Stimulated activated CD8-positive, alpha-beta memory T cell treated with anti-CD3 and anti-CD28 coated beads, Interleukin-15, amount 100 ng/mL, for 48 hours (primary cell): ENCODE results near the gene AHI1.
"Not testable (repeated sequence)": the region's sequence is repeated elsewhere in the genome, so short reads cannot be mapped to it uniquely, and the experiment has no call there.

ENCODE experiments used
- DNase-seq, 2 donors: peaks; one replicate each; pipeline ENCODE4 v3.0.0-alpha.2; 2020; ENCODE audit warnings: low read depth in 2 of 2

Gene AHI1

GRCh38 chr6:135395136-135395535, 102.4 kb downstream of the AHI1 start:
- DNase-seq: no peak

- DNase-seq: no peak
Observed at GRCh38 chr6:135393289-135393688, 104.3 kb downstream of the AHI1 start.

GRCh38 chr6:135390458-135390857, 107.1 kb downstream of the AHI1 start:
- DNase-seq: no peak

DNA sequence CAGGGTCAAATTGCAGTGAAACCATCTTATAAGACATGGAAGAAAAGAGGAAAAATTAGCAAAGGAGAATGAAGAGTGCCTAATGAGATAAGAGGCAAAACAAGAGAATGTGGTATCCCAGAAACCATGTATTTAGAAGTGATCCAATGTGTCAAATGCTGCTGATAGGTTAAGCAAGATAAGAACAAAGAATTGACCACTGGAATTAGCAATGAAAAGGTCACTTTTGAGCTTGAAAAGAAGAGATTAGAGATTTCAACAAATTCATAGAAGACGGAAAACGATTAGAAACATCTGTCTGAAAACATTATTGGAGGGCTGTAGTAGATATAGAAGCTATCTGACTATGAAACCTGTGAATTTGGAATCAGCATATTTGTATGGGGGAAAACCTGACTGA, 112.2 kb downstream of the AHI1 start:
- DNase-seq: no peak

- DNase-seq: no peak
Observed at GRCh38 chr6:135383766-135384165, 113.8 kb downstream of the AHI1 start.

DNA sequence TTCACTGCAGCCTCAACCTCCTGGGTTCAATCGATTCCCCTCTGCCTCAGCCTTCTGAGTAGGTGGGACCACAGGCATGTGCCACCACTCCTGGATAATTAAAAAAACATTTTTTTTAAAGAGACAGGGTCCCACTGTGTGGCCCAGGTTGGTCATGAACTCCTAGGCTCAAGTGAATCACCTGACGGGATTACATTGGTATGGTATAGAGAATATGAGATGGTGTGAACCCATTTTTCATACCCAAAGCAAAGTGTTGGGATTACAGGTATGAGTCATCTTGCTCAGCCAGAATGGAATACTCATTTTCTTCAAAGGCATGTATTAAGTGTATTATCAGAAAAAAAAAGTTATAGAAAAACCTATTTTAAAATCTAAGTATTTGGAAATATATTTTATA, 114.2 kb downstream of the AHI1 start:
- no peak for DNase-seq

DNA sequence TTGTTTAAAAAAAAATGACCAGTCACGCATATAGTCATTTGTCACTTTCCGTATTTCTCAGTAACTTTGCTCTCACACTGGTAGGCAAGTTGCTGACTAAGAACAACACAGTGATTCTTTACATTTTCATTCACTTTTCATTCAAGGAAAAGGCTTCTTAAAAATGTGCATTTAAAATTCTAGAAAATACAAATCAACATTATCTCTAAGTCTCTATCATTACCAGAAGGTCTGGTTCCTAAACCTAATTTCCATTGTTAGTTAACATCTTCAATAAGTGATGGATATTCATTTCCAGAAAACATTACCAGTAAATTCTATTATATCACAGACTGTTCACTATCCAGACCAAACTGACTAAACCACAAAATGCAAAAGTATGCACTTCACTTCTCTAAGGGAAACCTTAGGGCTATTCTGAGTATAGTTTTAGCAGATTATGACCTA, 115.3 kb downstream of the AHI1 start:
- no peak for DNase-seq

- no peak for DNase-seq
Observed at GRCh38 chr6:135380793-135381192, 116.7 kb downstream of the AHI1 start.

- DNase-seq: no peak
Observed at GRCh38 chr6:135379647-135380046, 117.9 kb downstream of the AHI1 start.

GRCh38 chr6:135372758-135373157, 124.8 kb downstream of the AHI1 start:
- DNase-seq: no peak

GRCh38 chr6:135363622-135364021, 133.9 kb downstream of the AHI1 start:
- not testable (repeated sequence) for DNase-seq

DNA sequence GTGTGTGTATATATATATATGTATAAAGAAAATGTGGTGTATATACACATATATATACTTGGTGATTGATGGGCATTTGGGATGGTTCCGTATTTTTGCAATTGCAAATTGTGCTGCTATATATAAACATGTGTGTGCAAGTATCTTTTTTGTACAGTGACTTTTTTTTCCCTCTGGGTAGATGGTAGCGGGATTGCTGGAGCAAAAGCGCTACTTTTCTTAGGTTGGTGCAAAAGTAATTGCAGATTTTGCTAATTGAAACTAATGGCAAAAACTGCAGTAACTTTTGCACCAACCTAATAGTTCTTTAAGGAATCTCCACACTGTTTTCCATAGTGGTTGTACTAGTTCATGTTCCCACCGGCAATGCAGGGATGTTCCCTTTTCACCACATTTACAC, 135.4 kb downstream of the AHI1 start:
- DNase-seq: no peak

- no peak for DNase-seq
Observed at GRCh38 chr6:135360222-135360621, 137.3 kb downstream of the AHI1 start.

- no peak for DNase-seq
Observed at GRCh38 chr6:135358985-135359384, 138.6 kb downstream of the AHI1 start.

DNA sequence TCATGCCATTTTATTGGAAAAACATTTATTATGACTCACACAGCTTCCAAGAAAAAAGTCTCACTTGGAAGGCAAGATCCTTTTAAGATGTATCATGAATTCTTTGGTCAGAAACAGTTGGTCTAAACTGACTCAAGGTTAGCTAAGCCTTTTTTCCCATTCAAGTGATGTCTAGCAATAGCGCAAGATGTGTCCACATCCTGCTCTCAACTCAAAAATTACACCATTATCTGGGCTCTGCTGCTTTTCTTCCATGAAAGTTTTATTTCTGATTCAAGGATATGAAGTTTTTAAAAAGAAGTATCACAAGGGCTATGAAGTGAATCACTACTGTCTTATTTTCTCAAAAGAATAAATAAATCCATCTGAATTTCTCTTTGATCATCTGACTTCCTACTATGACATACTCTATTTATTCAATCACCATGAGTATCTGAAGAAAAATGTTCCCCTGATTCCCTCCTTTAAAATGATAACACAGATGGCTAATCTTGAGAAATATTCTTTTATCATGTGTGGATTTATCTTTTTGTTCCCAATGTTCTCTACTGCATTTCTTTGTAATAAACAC, 139.2 kb downstream of the AHI1 start:
- no peak for DNase-seq

DNA sequence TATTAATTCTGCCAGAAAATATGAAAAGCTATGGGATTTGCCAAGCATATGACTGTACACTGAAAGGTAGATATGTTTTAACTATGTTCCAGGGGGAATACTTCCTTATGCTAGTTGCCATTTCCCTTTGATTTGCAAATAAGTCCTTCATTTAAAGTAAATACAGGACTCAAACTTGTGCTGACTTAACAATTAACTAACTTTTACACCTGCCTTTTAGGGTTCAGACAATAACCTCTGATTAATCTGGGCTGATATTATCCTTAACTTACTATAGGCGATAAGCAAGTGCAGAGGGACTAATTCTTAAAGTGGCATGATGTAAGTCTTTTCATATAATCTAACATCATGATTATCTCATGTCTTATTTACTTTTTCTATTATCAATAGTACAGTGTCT, 143.1 kb downstream of the AHI1 start:
- no peak for DNase-seq

- no peak for DNase-seq
Observed at GRCh38 chr6:135353113-135353512, 144.4 kb downstream of the AHI1 start.

DNA sequence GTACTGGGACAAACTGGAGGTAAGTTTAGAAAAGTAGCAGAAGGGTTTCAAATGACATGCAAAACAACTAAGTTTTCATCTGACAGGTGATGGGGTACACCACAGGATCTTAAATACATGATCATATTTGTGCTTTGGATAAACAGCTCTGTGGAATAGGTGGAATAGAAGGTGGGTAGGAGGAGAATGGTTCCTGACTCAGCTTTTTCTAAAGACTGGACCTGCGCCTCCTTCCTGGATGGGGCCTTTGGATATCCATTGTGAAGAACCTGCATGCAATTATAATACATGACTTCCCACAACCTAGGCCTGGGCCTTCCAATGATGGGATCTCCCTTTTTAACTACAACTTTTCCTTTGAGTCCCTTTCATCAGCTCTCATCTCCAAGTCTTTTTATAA, 145.9 kb downstream of the AHI1 start:
- DNase-seq: no peak

DNA sequence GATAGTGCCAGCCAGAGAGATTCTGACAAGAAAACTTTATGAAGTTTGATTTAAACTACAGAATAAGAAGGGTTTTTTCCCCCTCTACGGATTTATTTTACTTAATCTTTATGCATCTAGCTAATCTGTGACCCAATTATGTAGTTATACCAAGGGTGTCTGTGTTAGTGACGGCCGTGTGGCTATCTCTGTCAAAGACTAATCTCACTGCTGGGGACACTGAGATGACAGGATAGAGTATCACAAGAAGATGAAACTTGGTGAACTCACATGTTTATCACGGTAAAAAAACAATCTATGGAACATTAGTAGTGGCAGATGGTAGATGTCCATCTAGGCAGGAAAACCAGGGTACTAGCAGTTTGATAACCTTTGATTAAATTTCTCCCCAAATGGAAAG, 149.7 kb downstream of the AHI1 start:
- no peak for DNase-seq

- DNase-seq: no peak
Observed at GRCh38 chr6:135346747-135347146, 150.8 kb downstream of the AHI1 start.

GRCh38 chr6:135344526-135344925, 153.0 kb downstream of the AHI1 start:
- DNase-seq: no peak

DNA sequence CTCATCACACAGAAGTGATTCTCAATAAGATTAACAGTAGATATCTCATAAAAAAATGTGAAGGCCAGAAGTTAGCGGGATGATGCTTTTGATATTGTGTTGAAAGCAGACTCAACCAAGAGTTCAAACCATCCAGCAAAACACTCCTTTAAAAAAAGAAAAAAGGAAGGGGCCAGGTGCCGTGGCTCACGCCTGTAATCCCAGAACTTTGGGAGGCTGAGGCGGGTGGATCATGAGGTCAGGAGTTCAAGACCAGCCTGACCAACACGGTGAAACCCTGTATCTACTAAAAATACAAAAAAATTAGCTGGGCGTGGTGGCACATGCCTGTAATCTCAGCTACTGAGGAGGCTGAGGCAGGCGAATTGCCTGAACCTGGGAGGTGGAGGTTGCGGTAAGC, 157.6 kb downstream of the AHI1 start:
- not testable (repeated sequence) for DNase-seq

DNA sequence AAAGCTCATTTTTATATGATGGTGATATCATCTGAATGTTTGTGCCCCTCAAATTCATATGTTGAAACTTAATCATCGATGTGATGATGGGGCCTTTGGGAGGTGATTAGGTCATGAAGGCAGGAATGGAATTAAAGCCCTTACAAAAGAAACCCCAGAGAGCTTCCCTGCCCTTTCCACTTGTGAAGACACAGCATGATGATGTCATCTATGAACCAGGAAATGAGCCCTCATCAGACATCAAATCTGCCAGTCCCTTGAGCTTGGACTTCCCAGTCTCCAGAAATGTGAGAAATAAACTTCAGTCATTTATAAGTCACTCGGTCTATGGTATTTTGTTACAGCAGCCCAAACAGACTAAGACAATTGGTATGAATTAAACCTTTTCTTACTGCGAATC, 163.4 kb downstream of the AHI1 start:
- no peak for DNase-seq

DNA sequence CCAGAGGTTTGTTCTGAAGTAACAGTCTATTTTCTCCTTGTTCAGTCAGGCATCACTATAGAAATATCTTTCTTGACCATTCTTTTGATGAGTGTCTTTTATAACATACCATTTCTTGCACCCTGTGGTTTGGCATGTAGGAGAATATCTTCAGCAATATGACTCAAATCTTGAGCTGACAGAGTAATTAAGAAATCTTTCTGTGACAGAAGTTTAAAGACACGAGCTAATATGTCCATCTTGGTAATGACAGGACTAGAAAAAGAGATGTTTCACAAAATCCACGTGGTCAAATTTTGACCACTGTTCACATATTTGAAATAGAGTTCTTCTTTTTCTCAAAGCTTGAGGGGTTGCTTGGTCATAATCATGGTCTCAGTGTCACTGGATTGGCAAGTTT, 166.5 kb downstream of the AHI1 start:
- DNase-seq: no peak
